ENCODE data around the gene C2orf92.

Gene C2orf92

GRCh38 chr2:97724946-97725688, 55.6 kb downstream of the C2orf92 start:
- Mint-ChIP-seq H3K4me3 (peak overlapping the region; percentile 26 to 66), H3K9me3 (no peaks in the 10 kb centered on the region), H3K4me1 (ENCODE audit: low read depth in 2 of 2) (peaks cover 65 to 67% of the 10 kb centered on the region in 2 donors), H3K27ac (peak overlapping the region; percentile 85 to 89), H3K27me3 (no peaks in the 10 kb centered on the region), H3K36me3 (ENCODE audit: insufficient read depth) (peaks cover 95% of the 10 kb centered on the region)
- ATAC-seq (replicated peaks) (no peak), DNase-seq (no peak)

- H3K27me3 Mint-ChIP-seq: no peaks in the 10 kb centered on the region
- peak overlapping the region in 1 of 2 donors; percentile 62 for H3K4me3 Mint-ChIP-seq
- no peaks in the 10 kb centered on the region for H3K9me3 Mint-ChIP-seq
- peak overlapping the region; percentile 85 to 89 for H3K27ac Mint-ChIP-seq
- H3K36me3 Mint-ChIP-seq (ENCODE audit: insufficient read depth): peaks cover 94% of the 10 kb centered on the region
- peaks cover 66 to 70% of the 10 kb centered on the region in 2 donors for H3K4me1 Mint-ChIP-seq (ENCODE audit: low read depth in 2 of 2)
- DNase-seq (no peak), ATAC-seq (replicated peaks) (no peak)
Measured at GRCh38 chr2:97726261-97727064, 57.0 kb downstream of the C2orf92 start.

GRCh38 chr2:97727296-97727695, 57.8 kb downstream of the C2orf92 start:
- H3K27me3 Mint-ChIP-seq: no peaks in the 10 kb centered on the region
- H3K36me3 Mint-ChIP-seq (ENCODE audit: insufficient read depth): peaks cover 95% of the 10 kb centered on the region
- peaks cover 70 to 75% of the 10 kb centered on the region in 2 donors for H3K4me1 Mint-ChIP-seq (ENCODE audit: low read depth in 2 of 2)
- no peak for DNase-seq
- H3K9me3 Mint-ChIP-seq: no peaks in the 10 kb centered on the region
- peak overlapping the region; percentile 85 to 87 for H3K27ac Mint-ChIP-seq
- H3K4me3 Mint-ChIP-seq: peak overlapping the region; percentile 29 to 62
- ATAC-seq (replicated peaks): no peak

GRCh38 chr2:97728091-97728731, 58.7 kb downstream of the C2orf92 start:
- Mint-ChIP-seq H3K4me3 (peak overlapping the region; percentile 29 to 62), H3K27me3 (no peaks in the 10 kb centered on the region), H3K27ac (peak overlapping the region; percentile 85 to 87), H3K36me3 (ENCODE audit: insufficient read depth) (peaks cover 95% of the 10 kb centered on the region), H3K9me3 (no peaks in the 10 kb centered on the region), H3K4me1 (ENCODE audit: low read depth in 2 of 2) (peaks cover 67% of the 10 kb centered on the region in 2 donors)
- ATAC-seq (replicated peaks): peak; percentile 86
- DNase-seq: peak in 1 of 3 experiments; percentile 23

GRCh38 chr2:97730245-97730644, 60.7 kb downstream of the C2orf92 start:
- H3K36me3 Mint-ChIP-seq (ENCODE audit: insufficient read depth): peaks cover 97% of the 10 kb centered on the region
- H3K27ac Mint-ChIP-seq: peak overlapping the region; percentile 91 to 93

GRCh38 chr2:97731274-97732020, 61.9 kb downstream of the C2orf92 start:
- Mint-ChIP-seq H3K27ac (peak overlapping the region; percentile 91 to 93), H3K27me3 (no peaks in the 10 kb centered on the region), H3K4me3 (peak overlapping the region; percentile 53 to 62), H3K9me3 (no peaks in the 10 kb centered on the region), H3K36me3 (ENCODE audit: insufficient read depth) (peaks cover 96% of the 10 kb centered on the region), H3K4me1 (ENCODE audit: low read depth in 2 of 2) (peaks cover 51% of the 10 kb centered on the region in 2 donors)
- no peak for ATAC-seq (replicated peaks)
- DNase-seq: no peak

More at GRCh38 chr2:97730245-97730644, 60.7 kb downstream of the C2orf92 start:
- H3K27me3 Mint-ChIP-seq: no peaks in the 10 kb centered on the region
- peaks cover 54 to 57% of the 10 kb centered on the region in 2 donors for H3K4me1 Mint-ChIP-seq (ENCODE audit: low read depth in 2 of 2)
- peak overlapping the region in 1 of 2 donors; percentile 62 for H3K4me3 Mint-ChIP-seq
- ATAC-seq (replicated peaks) (no peak), DNase-seq (no peak)
- H3K9me3 Mint-ChIP-seq: no peaks in the 10 kb centered on the region

GRCh38 chr2:97732436-97733340, 63.2 kb downstream of the C2orf92 start:
- peaks cover 40 to 46% of the 10 kb centered on the region in 2 donors for H3K4me1 Mint-ChIP-seq (ENCODE audit: low read depth in 2 of 2)
- H3K27ac Mint-ChIP-seq: peak overlapping the region; percentile 91 to 93
- H3K27me3 Mint-ChIP-seq: no peaks in the 10 kb centered on the region
- H3K4me3 Mint-ChIP-seq: peak overlapping the region in 1 of 2 donors; percentile 29
- H3K9me3 Mint-ChIP-seq: no peaks in the 10 kb centered on the region
- DNase-seq (no peak), ATAC-seq (replicated peaks) (no peak)
- peaks cover 96% of the 10 kb centered on the region for H3K36me3 Mint-ChIP-seq (ENCODE audit: insufficient read depth)

GRCh38 chr2:97733341-97734035, 64.0 kb downstream of the C2orf92 start:
- no peak overlapping the region for H3K4me3 Mint-ChIP-seq
- H3K4me1 Mint-ChIP-seq (ENCODE audit: low read depth in 2 of 2): peaks cover 37 to 42% of the 10 kb centered on the region in 2 donors
- ATAC-seq (replicated peaks) (peak; percentile 43), DNase-seq (no peak)
- peak overlapping the region; percentile 29 to 80 for H3K27ac Mint-ChIP-seq
- H3K36me3 Mint-ChIP-seq (ENCODE audit: insufficient read depth): peaks cover 96% of the 10 kb centered on the region
- H3K9me3 Mint-ChIP-seq: no peaks in the 10 kb centered on the region
- H3K27me3 Mint-ChIP-seq: no peaks in the 10 kb centered on the region

GRCh38 chr2:97734061-97735051, 64.8 kb downstream of the C2orf92 start:
- no peak overlapping the region for H3K4me3 Mint-ChIP-seq
- no peaks in the 10 kb centered on the region for H3K27me3 Mint-ChIP-seq
- ATAC-seq (replicated peaks) (no peak), DNase-seq (no peak)
- H3K9me3 Mint-ChIP-seq: no peaks in the 10 kb centered on the region
- H3K27ac Mint-ChIP-seq: peak overlapping the region; percentile 29 to 80
- H3K4me1 Mint-ChIP-seq (ENCODE audit: low read depth in 2 of 2): peaks cover 39 to 44% of the 10 kb centered on the region in 2 donors
- peaks cover 97% of the 10 kb centered on the region for H3K36me3 Mint-ChIP-seq (ENCODE audit: insufficient read depth)

GRCh38 chr2:97735161-97735561, 65.6 kb downstream of the C2orf92 start:
- DNase-seq (no peak), ATAC-seq (replicated peaks) (no peak)
- Mint-ChIP-seq H3K36me3 (ENCODE audit: insufficient read depth) (peaks cover 95% of the 10 kb centered on the region), H3K4me3 (no peak overlapping the region), H3K4me1 (ENCODE audit: low read depth in 2 of 2) (peaks cover 38 to 45% of the 10 kb centered on the region in 2 donors), H3K27ac (peak overlapping the region in 1 of 2 donors; percentile 12), H3K9me3 (no peaks in the 10 kb centered on the region), H3K27me3 (no peaks in the 10 kb centered on the region)

- no peak overlapping the region for H3K4me3 Mint-ChIP-seq
- H3K9me3 Mint-ChIP-seq: no peaks in the 10 kb centered on the region
- DNase-seq (no peak), ATAC-seq (replicated peaks) (no peak)
- peak overlapping the region; percentile 13 to 74 for H3K27ac Mint-ChIP-seq
- H3K27me3 Mint-ChIP-seq: no peaks in the 10 kb centered on the region
- peaks cover 95% of the 10 kb centered on the region for H3K36me3 Mint-ChIP-seq (ENCODE audit: insufficient read depth)
- peaks cover 38 to 46% of the 10 kb centered on the region in 2 donors for H3K4me1 Mint-ChIP-seq (ENCODE audit: low read depth in 2 of 2)
Measured at GRCh38 chr2:97736185-97736584, 66.7 kb downstream of the C2orf92 start.

All from effector memory CD8-positive, alpha-beta T cell (primary cell).